Body of pancreas (tissue), 4 donors: ENCODE data around the gene ZFP36L2.

Experiments
- POLR2A ChIP-seq, 3 donors: fragments of 450-650 bp; IDR thresholded peaks; one replicate each; pipeline ENCODE4 v1.6.1; 2016; ENCODE audit warnings: antibody characterized with exemption in 3 of 3, mild to moderate bottlenecking in 2 of 3
- TF ChIP-seq, protein P1 (sequence below), 7 experiments: fragments of 450-650 bp in 4 of 7; fragments of 200-600 bp in 3 of 7; sonication (generic) in 3 of 7; IDR thresholded peaks; one replicate each; pipeline ENCODE4 v1.5.1; 2016 to 2019; ENCODE audit warnings: antibody characterized with exemption in 7 of 7

DNA sequence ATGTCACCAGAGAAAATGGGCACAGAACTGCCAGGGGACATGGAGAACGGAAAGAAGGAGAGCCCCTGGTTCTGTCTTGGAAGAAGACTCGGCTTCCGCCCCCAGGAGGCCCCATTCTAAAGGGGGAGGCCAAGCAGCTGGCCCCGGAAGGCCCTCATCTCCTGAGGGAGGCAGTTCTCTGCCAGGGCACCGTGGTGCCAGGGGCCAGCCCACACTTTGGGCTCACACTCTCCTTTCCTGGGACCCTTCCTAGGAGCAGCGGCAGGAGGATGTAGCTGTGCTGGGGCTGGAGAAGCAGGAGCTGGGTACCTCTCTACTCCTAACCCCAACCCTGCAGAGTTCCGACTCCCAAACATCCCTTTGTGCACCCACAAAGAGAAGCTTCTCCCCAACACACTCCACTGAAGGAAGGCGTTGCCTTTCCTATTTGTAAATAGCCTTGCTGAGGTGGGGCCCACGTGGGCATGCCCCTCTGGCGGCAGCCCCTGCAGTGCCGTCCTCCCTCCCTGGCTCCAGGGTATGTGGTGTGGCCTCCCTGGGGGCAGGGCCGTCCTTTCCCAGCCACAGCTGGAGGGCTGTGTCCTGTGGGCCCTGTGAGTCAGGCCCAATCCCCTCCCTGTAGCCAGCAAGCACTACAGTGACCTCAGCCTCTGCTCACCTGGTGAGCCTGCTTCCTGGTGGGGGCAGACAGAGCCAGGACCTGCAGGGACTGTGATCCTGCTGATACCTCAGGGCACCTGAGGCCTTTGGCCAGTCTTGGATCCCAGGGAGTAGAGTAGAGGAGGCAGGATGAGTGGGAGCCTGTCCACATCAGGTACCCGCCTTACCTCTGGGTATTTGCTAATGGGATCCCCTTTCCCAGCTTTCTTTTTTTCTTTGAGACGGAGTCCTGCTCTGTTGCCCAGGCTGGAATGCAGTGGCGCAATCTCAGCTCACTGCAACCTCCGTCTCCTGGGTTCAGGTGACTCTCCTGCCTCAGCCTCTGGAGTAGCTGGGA, 26.6 kb downstream of the ZFP36L2 start:
- TF ChIP-seq POLR2A (IDR thresholded peaks at IDR 0.05), result peak in 2 of 3 donors; percentile 39 to 44
- TF ChIP-seq, protein P1, sequence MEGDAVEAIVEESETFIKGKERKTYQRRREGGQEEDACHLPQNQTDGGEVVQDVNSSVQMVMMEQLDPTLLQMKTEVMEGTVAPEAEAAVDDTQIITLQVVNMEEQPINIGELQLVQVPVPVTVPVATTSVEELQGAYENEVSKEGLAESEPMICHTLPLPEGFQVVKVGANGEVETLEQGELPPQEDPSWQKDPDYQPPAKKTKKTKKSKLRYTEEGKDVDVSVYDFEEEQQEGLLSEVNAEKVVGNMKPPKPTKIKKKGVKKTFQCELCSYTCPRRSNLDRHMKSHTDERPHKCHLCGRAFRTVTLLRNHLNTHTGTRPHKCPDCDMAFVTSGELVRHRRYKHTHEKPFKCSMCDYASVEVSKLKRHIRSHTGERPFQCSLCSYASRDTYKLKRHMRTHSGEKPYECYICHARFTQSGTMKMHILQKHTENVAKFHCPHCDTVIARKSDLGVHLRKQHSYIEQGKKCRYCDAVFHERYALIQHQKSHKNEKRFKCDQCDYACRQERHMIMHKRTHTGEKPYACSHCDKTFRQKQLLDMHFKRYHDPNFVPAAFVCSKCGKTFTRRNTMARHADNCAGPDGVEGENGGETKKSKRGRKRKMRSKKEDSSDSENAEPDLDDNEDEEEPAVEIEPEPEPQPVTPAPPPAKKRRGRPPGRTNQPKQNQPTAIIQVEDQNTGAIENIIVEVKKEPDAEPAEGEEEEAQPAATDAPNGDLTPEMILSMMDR (IDR thresholded peaks at IDR 0.05), result no peak
